ENCODE results near the gene SMAD6. TPM values are rescaled to one million over a fixed set of nuclear protein-coding genes. Genes with fewer than 3 reads are reported as not detected.

SMAD6 gene
- total RNA-seq, 1 donor from 2014 or later, result 18.9 TPM

GRCh38 chr15:66789029-66790025 lies 87.3 kb downstream of the SMAD6 start:
- no peak for DNase-seq (ENCODE audit: low read depth, low spot score)

GRCh38 chr15:66795851-66796250 lies 93.8 kb downstream of the SMAD6 start:
- no peak for DNase-seq (ENCODE audit: low read depth, low spot score)

- no peak for DNase-seq (ENCODE audit: low read depth, low spot score)
Observed at GRCh38 chr15:66796343-66796742, 94.3 kb downstream of the SMAD6 start.

- DNase-seq (ENCODE audit: low read depth, low spot score), result no peak
Observed at GRCh38 chr15:66797921-66798320, 95.9 kb downstream of the SMAD6 start.

GRCh38 chr15:66798426-66799061 lies 96.5 kb downstream of the SMAD6 start:
- DNase-seq (ENCODE audit: low read depth, low spot score), result no peak

GRCh38 chr15:66799242-66799641 lies 97.2 kb downstream of the SMAD6 start:
- no peak for DNase-seq (ENCODE audit: low read depth, low spot score)

- no peak for DNase-seq (ENCODE audit: low read depth, low spot score)
Observed at GRCh38 chr15:66800584-66801235, 98.7 kb downstream of the SMAD6 start.

GRCh38 chr15:66801266-66801665 lies 99.2 kb downstream of the SMAD6 start:
- DNase-seq (ENCODE audit: low read depth, low spot score), result no peak

GRCh38 chr15:66802025-66803001 lies 100.3 kb downstream of the SMAD6 start:
- no peak for DNase-seq (ENCODE audit: low read depth, low spot score)

- peak; percentile 93 for DNase-seq (ENCODE audit: low read depth, low spot score)
Observed at GRCh38 chr15:66803182-66803729, 101.2 kb downstream of the SMAD6 start.

- DNase-seq (ENCODE audit: low read depth, low spot score), result no peak
Observed at GRCh38 chr15:66803749-66804148, 101.7 kb downstream of the SMAD6 start.

- DNase-seq (ENCODE audit: low read depth, low spot score), result no peak
Observed at GRCh38 chr15:66805202-66805885, 103.3 kb downstream of the SMAD6 start.

- DNase-seq (ENCODE audit: low read depth, low spot score), result no peak
Observed at GRCh38 chr15:66808181-66808824, 106.3 kb downstream of the SMAD6 start.

GRCh38 chr15:66809664-66810063 lies 107.6 kb downstream of the SMAD6 start:
- no peak for DNase-seq (ENCODE audit: low read depth, low spot score)

GRCh38 chr15:66815318-66815717 lies 113.3 kb downstream of the SMAD6 start:
- DNase-seq (ENCODE audit: low read depth, low spot score), result no peak

- no peak for DNase-seq (ENCODE audit: low read depth, low spot score)
Observed at GRCh38 chr15:66816201-66816600, 114.2 kb downstream of the SMAD6 start.

GRCh38 chr15:66819084-66819483 lies 117.0 kb downstream of the SMAD6 start:
- no peak for DNase-seq (ENCODE audit: low read depth, low spot score)

GRCh38 chr15:66820481-66821176 lies 118.6 kb downstream of the SMAD6 start:
- no peak for DNase-seq (ENCODE audit: low read depth, low spot score)

GRCh38 chr15:66821307-66821706 lies 119.3 kb downstream of the SMAD6 start:
- no peak for DNase-seq (ENCODE audit: low read depth, low spot score)
